ENCODE results near the gene SLC7A1.

Gene SLC7A1

GRCh38 chr13:29459813-29460355 lies 135.6 kb downstream of the SLC7A1 start:
- no peak for DNase-seq
